HepG2 (cell line): ENCODE results near the gene FHL5. TPM values are rescaled to one million over a fixed set of nuclear protein-coding genes. Genes with fewer than 3 reads are reported as not detected.

Experiments
- ARID4A ChIP-seq: sonication (generic); formaldehyde crosslinking; IDR thresholded peaks from 2 replicates; pipeline ENCODE4 v1.5.0; 2020; ENCODE audit warnings: mild to moderate bottlenecking, missing genetic modification reagents, borderline replicate concordance
- ATF3 ChIP-seq: sonication (generic); formaldehyde crosslinking; IDR thresholded peaks from 2 replicates; pipeline ENCODE4 v1.4.0; 2020; ENCODE audit warnings: missing genetic modification reagents
- FOSL2 ChIP-seq: sonication (generic); formaldehyde crosslinking; IDR thresholded peaks from 2 replicates; pipeline ENCODE4 v1.4.0; 2020; ENCODE audit warnings: missing genetic modification reagents
- GATAD2A ChIP-seq: IDR thresholded peaks from 2 replicates; pipeline ENCODE4 v1.6.1; 2016
- HES4 ChIP-seq: sonication (generic); formaldehyde crosslinking; IDR thresholded peaks from 2 replicates; pipeline ENCODE4 v1.9.0; 2021; ENCODE audit warnings: mild to moderate bottlenecking, missing genetic modification reagents, borderline replicate concordance
- HNRNPL ChIP-seq: fragments of 200-400 bp; formaldehyde crosslinking; IDR thresholded peaks from 2 replicates; pipeline ENCODE4 v1.6.1; 2017; ENCODE audit warnings: mild to moderate bottlenecking, low read depth, low read length
- IKZF1 ChIP-seq: fragments of 450-650 bp; IDR thresholded peaks from 2 replicates; pipeline ENCODE4 v1.7.1; 2016
- KDM4B ChIP-seq: sonication (generic); formaldehyde crosslinking; IDR thresholded peaks from 2 replicates; pipeline ENCODE4 v1.4.0; 2020; ENCODE audit warnings: missing genetic modification reagents
- KLF11 ChIP-seq: IDR thresholded peaks from 2 replicates; pipeline ENCODE4 v1.6.1; 2016; ENCODE audit warnings: missing compliant biosample characterization
- MIER3 ChIP-seq: IDR thresholded peaks from 2 replicates; pipeline ENCODE4 v1.6.1; 2016; ENCODE audit warnings: missing compliant biosample characterization, borderline replicate concordance
- NKX3-1 ChIP-seq: sonication (generic); formaldehyde crosslinking; IDR thresholded peaks from 2 replicates; pipeline ENCODE4 v1.5.0; 2020; ENCODE audit warnings: missing genetic modification reagents
- POLR2AphosphoS2 ChIP-seq: IDR thresholded peaks from 2 replicates; pipeline ENCODE4 v1.6.1; 2011; ENCODE audit warnings: low read depth, low read length, improper control_type of control experiment
- RARA ChIP-seq: IDR thresholded peaks from 2 replicates; pipeline ENCODE4 v1.6.1; 2016; ENCODE audit warnings: missing genetic modification reagents, missing compliant biosample characterization
- RBAK ChIP-seq: sonication (generic); formaldehyde crosslinking; IDR thresholded peaks from 2 replicates; pipeline ENCODE4 v1.5.1; 2020; ENCODE audit warnings: mild to moderate bottlenecking, missing genetic modification reagents
- SIN3A ChIP-seq: IDR thresholded peaks from 2 replicates; pipeline ENCODE4 v1.6.1; 2011; ENCODE audit warnings: low read depth, mild to moderate bottlenecking, control low read depth, low read length, borderline replicate concordance
- SSRP1 ChIP-seq: IDR thresholded peaks from 2 replicates; pipeline ENCODE4 v1.6.1; 2016; ENCODE audit warnings: control low read depth
- ZBTB37 ChIP-seq: sonication (generic); formaldehyde crosslinking; IDR thresholded peaks from 2 replicates; pipeline ENCODE4 v1.4.0; 2020; ENCODE audit warnings: mild to moderate bottlenecking, missing genetic modification reagents
- ZBTB42 ChIP-seq: sonication (generic); formaldehyde crosslinking; IDR thresholded peaks from 2 replicates; pipeline ENCODE4 v1.5.0; 2020; ENCODE audit warnings: mild to moderate bottlenecking, missing genetic modification reagents
- ZMYM2 ChIP-seq: sonication (generic); formaldehyde crosslinking; IDR thresholded peaks from 2 replicates; pipeline ENCODE4 v1.8.0; 2022; ENCODE audit warnings: mild to moderate bottlenecking, missing genetic modification reagents
- ZMYM4 ChIP-seq: sonication (generic); formaldehyde crosslinking; IDR thresholded peaks from 2 replicates; pipeline ENCODE4 v1.8.1; 2023; ENCODE audit warnings: mild to moderate bottlenecking, missing genetic modification reagents
- ZNF280B ChIP-seq: sonication (generic); formaldehyde crosslinking; IDR thresholded peaks from 2 replicates; pipeline ENCODE4 v1.5.0; 2020; ENCODE audit warnings: missing genetic modification reagents, mild to moderate bottlenecking, borderline replicate concordance
- ZNF430 ChIP-seq: sonication (generic); formaldehyde crosslinking; IDR thresholded peaks from 2 replicates; pipeline ENCODE4 v1.9.0; 2021; ENCODE audit warnings: mild to moderate bottlenecking, missing genetic modification reagents
- ZNF737 ChIP-seq: sonication (generic); formaldehyde crosslinking; IDR thresholded peaks from 2 replicates; pipeline ENCODE4 v1.5.0; 2020; ENCODE audit warnings: missing genetic modification reagents, mild to moderate bottlenecking, borderline replicate concordance
- ZNF781 ChIP-seq: sonication (generic); formaldehyde crosslinking; IDR thresholded peaks from 2 replicates; pipeline ENCODE4 v1.5.1; 2020; ENCODE audit warnings: borderline replicate concordance, mild to moderate bottlenecking, missing genetic modification reagents; ENCODE audit errors: not compliant biosample characterization
- polyA plus RNA-seq, 8 experiments: library from polyadenylated mRNA; depleted of rRNA in 3 of 8; stranded (reverse) in 7 of 8; unstranded in 1 of 8; fragments of >200 nt; fragmentation: Illumina TruSeq in 4 of 8; extraction: Trizol in 4 of 8; gene quantifications; 2 replicates each; pipeline versions ENCODE4 v1.2.1 to v1.2.3, GENCODE V29; 2011 to 2016; ENCODE audit warnings: low read depth in 4 of 8, missing spikeins in 1 of 8, mixed read lengths in 1 of 8; ENCODE audit not compliant: insufficient read depth in 1 of 8
- total RNA-seq, 5 experiments: library from RNA; depleted of rRNA; stranded (reverse); fragments of >200 nt; fragmentation: Illumina TruSeq; extraction: Trizol; gene quantifications; 2 replicates each; pipeline ENCODE4 v1.2.3, GENCODE V29; 2016; ENCODE audit warnings: low read depth in 1 of 5

Gene FHL5
- total and polyA plus RNA-seq, 2 of the 13 experiments (the other 11 are each of a cell fraction or from before 2014, with no cell fraction given): not detected

- TF ChIP-seq ZBTB37 (no peak), ZMYM4 (CRISPR knock-in tag) (peak; percentile 89), FOSL2 (CRISPR knock-in tag) (peak; percentile 58), RBAK (no peak), NKX3-1 (CRISPR knock-in tag) (0 out of 2 replicates have a peak, but pooled peaks have one; percentile 39), ZBTB42 (peak; percentile 82; the same call in 1 of the 2 replicates), KDM4B (CRISPR knock-in tag) (peak; percentile 51; the same call in 1 of the 2 replicates), KLF11 (CRISPR knock-in tag) (peak; percentile 50; the same call in 1 of the 2 replicates), POLR2AphosphoS2 (peak; percentile 88), IKZF1 (no peak), ZMYM2 (CRISPR knock-in tag) (peak; percentile 59; the same call in 1 of the 2 replicates), SSRP1 (CRISPR knock-in tag) (no peak), RARA (CRISPR knock-in tag) (no peak), ZNF430 (CRISPR knock-in tag) (peak; percentile 96), ZNF737 (CRISPR knock-in tag) (no peak), GATAD2A (CRISPR knock-in tag) (no peak), ARID4A (CRISPR knock-in tag) (peak; percentile 91; the same call in 1 of the 2 replicates), ATF3 (CRISPR knock-in tag) (no peak), HES4 (CRISPR knock-in tag) (peak; percentile 43; the same call in 1 of the 2 replicates), ZNF280B (0 out of 2 replicates have a peak, but pooled peaks have one; percentile 66), ZNF781 (CRISPR knock-in tag) (no peak), MIER3 (CRISPR knock-in tag) (peak; percentile 29; the same call in 1 of the 2 replicates), HNRNPL (0 out of 2 replicates have a peak, but pooled peaks have one; percentile 38), SIN3A (peak; percentile 60)
Measured at GRCh38 chr6:96521644-96522464, 41.1 kb upstream of the FHL5 start, which contains the start of gene UFL1 (continued).
